OCI-LY3 (cell line): ENCODE results near the gene PTPRR.

ENCODE experiments used
- EZH2phosphoT487 ChIP-seq: fragments of 200-600 bp; shearing (Covaris generic); IDR thresholded peaks from 2 replicates; pipeline ENCODE4 v1.6.1; 2018; ENCODE audit warnings: antibody characterized with exemption, mixed run types, low read depth
- TF ChIP-seq, protein P1 (sequence below): fragments of 200-600, 300-600 bp; sonication (generic); IDR thresholded peaks from 2 replicates; pipeline ENCODE4 v1.5.1; 2014; ENCODE audit warnings: antibody characterized with exemption, low read length, low read depth

DNA sequence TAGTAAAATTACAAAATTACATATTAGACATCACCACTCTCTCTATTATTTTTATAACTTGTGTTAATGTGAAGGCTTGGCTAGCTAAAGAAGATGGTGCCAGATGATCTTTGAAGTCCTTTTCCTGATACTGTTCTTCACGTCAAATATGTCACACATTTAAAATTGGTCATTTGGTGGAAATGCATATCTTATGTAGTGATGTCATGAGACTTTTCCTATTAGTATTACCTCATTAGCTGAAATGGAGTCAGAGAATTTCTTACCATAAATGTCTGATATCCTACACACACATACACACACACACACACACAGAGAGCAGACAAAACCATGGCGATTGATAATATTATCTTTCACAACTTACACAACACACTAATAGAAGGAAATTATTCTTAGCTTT is 158.5 kb downstream of the PTPRR start:
- TF ChIP-seq, protein P1, sequence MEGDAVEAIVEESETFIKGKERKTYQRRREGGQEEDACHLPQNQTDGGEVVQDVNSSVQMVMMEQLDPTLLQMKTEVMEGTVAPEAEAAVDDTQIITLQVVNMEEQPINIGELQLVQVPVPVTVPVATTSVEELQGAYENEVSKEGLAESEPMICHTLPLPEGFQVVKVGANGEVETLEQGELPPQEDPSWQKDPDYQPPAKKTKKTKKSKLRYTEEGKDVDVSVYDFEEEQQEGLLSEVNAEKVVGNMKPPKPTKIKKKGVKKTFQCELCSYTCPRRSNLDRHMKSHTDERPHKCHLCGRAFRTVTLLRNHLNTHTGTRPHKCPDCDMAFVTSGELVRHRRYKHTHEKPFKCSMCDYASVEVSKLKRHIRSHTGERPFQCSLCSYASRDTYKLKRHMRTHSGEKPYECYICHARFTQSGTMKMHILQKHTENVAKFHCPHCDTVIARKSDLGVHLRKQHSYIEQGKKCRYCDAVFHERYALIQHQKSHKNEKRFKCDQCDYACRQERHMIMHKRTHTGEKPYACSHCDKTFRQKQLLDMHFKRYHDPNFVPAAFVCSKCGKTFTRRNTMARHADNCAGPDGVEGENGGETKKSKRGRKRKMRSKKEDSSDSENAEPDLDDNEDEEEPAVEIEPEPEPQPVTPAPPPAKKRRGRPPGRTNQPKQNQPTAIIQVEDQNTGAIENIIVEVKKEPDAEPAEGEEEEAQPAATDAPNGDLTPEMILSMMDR: no peak
- TF ChIP-seq EZH2phosphoT487: no peak
